Natural killer cell (primary cell): ENCODE results near the gene SPTBN4. TPM values are rescaled to one million over a fixed set of nuclear protein-coding genes. Genes with fewer than 3 reads are reported as not detected.
"Not testable (repeated sequence)": the region's sequence is repeated elsewhere in the genome, so short reads cannot be mapped to it uniquely, and the experiment has no call there.

Experiments
- ATAC-seq, 3 donors: fragments of 150-1000 bp in 2 of 3; fragments of 200-7000 bp in 1 of 3; cut with Tn5 transposase; 1 replicate in 1 of 3; 2 replicates in 2 of 3; pipeline ENCODE4 v1.10.0; 2021; ENCODE audit warnings: mild to moderate bottlenecking in 2 of 3, moderate library complexity in 2 of 3
- DNase-seq, 2 donors: peaks; one replicate each; pipeline versions ENCODE4 v3.0.0 to v3.0.0-alpha.2; 2013 to 2021; ENCODE audit warnings: mixed read lengths in 1 of 2
- H3K27ac ChIP-seq: one replicate; pipeline ENCODE4 v1.5.1; 2013; ENCODE audit warnings: mild to moderate bottlenecking, low read length
- H3K27me3 ChIP-seq: one replicate; pipeline ENCODE4 v1.6.1; 2013; ENCODE audit warnings: low read length; ENCODE audit not compliant: control insufficient read depth, insufficient read depth
- H3K36me3 ChIP-seq: one replicate; pipeline ENCODE4 v1.6.1; 2013; ENCODE audit warnings: low read length; ENCODE audit not compliant: control insufficient read depth, insufficient read depth
- H3K4me1 ChIP-seq: one replicate; pipeline ENCODE4 v1.6.1; 2013; ENCODE audit warnings: low read length; ENCODE audit not compliant: control insufficient read depth, insufficient read depth
- H3K4me3 ChIP-seq: one replicate; pipeline ENCODE4 v1.5.1; 2013; ENCODE audit warnings: low read length
- H3K9me3 ChIP-seq: one replicate; pipeline ENCODE4 v1.6.1; 2013; ENCODE audit warnings: low read length; ENCODE audit not compliant: control insufficient read depth, insufficient read depth
- H3K27ac Mint-ChIP-seq, 2 donors: one replicate each; pipeline ENCODE4 v1.8.0; 2022; ENCODE audit warnings: mild to moderate bottlenecking in 2 of 2, mixed read lengths in 2 of 2, moderate library complexity in 1 of 2
- H3K27me3 Mint-ChIP-seq, 2 donors: one replicate each; pipeline ENCODE4 v1.8.0; 2022; ENCODE audit warnings: low read depth in 2 of 2, mixed read lengths in 2 of 2
- H3K36me3 Mint-ChIP-seq: one replicate; pipeline ENCODE4 v1.8.0; 2022; ENCODE audit warnings: mixed read lengths
- H3K4me1 Mint-ChIP-seq, 2 donors: one replicate each; pipeline ENCODE4 v1.8.0; 2022; ENCODE audit warnings: mixed read lengths in 2 of 2
- H3K4me3 Mint-ChIP-seq: one replicate; pipeline ENCODE4 v1.8.0; 2022; ENCODE audit warnings: mild to moderate bottlenecking, moderate library complexity, mixed read lengths
- H3K9me3 Mint-ChIP-seq, 2 donors: one replicate each; pipeline ENCODE4 v1.8.0; 2022; ENCODE audit warnings: mixed read lengths in 2 of 2
- WGBS: methylation state at CpG from one replicate; pipeline ENCODE4 v1.1.7; 2013; ENCODE audit warnings: missing lambda C conversion rate; ENCODE audit not compliant: insufficient coverage; 5-methylcytosine and 5-hydroxymethylcytosine counted together
- intact Hi-C: fragments of 100-400 bp; cut with micrococcal nuclease; formaldehyde crosslinking; loops from one replicate; pipeline ENCODE4 v1.14.2; 2022
- total RNA-seq, 4 donors: library from RNA; stranded (reverse); fragments of 120-200 nt in 1 of 4; gene quantifications; one replicate each; pipeline versions ENCODE4 v1.2.3 to v1.2.4, GENCODE V29; 2013 to 2022
- TF ChIP-seq, protein P1 (sequence below): fragments of 200-600 bp; IDR thresholded peaks from one replicate; pipeline ENCODE4 v1.8.0; 2022; ENCODE audit warnings: antibody characterized with exemption

Gene SPTBN4
- total RNA-seq, 3 donors from 2014 or later (not counting 1 experiment from before 2014, with no cell fraction given), result 0.16 to 0.63 (median 0.31) TPM

DNA sequence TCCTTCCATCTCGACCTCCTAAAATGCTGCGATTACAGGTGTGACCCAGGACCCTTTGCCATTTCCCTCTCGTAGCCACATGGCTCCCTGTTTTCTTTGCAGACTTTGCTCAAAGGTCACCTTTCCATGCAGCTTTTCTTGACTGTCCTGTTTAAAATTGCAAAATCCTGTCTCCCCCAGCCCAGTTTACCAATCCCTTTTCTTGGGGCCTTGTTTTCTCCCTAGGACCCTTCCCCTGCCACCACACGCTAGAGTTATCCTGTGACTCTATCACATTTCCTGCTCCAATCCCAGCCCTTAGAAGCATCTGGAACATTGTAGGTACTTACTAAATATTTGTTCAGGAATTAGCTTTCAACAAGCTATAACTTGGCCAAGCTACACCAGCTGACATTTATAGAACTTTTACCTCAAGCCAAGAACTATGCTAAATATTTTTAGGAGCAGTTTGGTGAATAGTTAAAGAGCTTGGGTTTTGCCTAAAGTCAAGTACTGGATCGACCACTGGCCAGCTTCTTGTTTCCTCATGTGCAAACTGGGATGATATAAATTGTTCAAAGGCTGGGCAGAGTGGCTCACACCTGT is 13.6 kb upstream of the SPTBN4 start:
- Mint-ChIP-seq H3K4me1 (no peaks in the 10 kb centered on the region), H3K27me3 (no peaks in the 10 kb centered on the region), H3K36me3 (no peaks in the 10 kb centered on the region), H3K4me3 (no peak overlapping the region), H3K27ac (no peak overlapping the region), H3K9me3 (no peaks in the 10 kb centered on the region)
- Histone ChIP-seq H3K27ac (no peak overlapping the region), H3K36me3 (no peaks in the 10 kb centered on the region), H3K4me3 (no peak overlapping the region), H3K9me3 (no peaks in the 10 kb centered on the region), H3K27me3 (no peaks in the 10 kb centered on the region), H3K4me1 (no peaks in the 10 kb centered on the region)
- DNase-seq (no peak), ATAC-seq (no peak)
- TF ChIP-seq, protein P1, sequence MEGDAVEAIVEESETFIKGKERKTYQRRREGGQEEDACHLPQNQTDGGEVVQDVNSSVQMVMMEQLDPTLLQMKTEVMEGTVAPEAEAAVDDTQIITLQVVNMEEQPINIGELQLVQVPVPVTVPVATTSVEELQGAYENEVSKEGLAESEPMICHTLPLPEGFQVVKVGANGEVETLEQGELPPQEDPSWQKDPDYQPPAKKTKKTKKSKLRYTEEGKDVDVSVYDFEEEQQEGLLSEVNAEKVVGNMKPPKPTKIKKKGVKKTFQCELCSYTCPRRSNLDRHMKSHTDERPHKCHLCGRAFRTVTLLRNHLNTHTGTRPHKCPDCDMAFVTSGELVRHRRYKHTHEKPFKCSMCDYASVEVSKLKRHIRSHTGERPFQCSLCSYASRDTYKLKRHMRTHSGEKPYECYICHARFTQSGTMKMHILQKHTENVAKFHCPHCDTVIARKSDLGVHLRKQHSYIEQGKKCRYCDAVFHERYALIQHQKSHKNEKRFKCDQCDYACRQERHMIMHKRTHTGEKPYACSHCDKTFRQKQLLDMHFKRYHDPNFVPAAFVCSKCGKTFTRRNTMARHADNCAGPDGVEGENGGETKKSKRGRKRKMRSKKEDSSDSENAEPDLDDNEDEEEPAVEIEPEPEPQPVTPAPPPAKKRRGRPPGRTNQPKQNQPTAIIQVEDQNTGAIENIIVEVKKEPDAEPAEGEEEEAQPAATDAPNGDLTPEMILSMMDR, result no peak
- WGBS, result 89% methylated on average over 5 of the region's 5 CpGs
- intact Hi-C loops, result no loop called here

DNA sequence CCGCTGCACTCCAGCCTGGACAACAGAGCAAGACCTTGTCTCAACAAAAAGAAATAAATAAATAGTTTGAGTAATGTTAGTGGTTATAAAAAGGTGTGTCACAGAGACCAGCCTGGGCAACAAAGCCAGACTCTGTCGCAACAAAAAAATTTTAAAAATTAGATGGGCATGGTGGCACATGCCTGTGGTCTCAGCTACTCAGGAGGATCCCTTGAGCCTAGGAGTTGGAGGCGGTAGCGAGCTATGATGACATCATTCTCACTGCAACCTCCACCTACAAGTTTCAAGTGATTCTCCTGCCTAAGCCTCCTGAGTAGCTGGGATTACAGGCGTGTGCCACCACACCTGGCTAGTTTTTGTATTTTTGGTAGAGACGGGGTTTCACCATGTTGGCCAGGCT is 12.9 kb upstream of the SPTBN4 start:
- H3K36me3 Mint-ChIP-seq, H3K27me3 ChIP-seq, H3K36me3 ChIP-seq, H3K9me3 ChIP-seq, H3K9me3 Mint-ChIP-seq, H3K4me3 ChIP-seq, intact Hi-C loops, H3K4me3 Mint-ChIP-seq, ATAC-seq, H3K4me1 ChIP-seq, H3K27ac ChIP-seq, H3K27me3 Mint-ChIP-seq, DNase-seq, H3K27ac Mint-ChIP-seq, H3K4me1 Mint-ChIP-seq: not testable (repeated sequence)
- WGBS, result 91% methylated on average over 6 of the region's 6 CpGs

DNA sequence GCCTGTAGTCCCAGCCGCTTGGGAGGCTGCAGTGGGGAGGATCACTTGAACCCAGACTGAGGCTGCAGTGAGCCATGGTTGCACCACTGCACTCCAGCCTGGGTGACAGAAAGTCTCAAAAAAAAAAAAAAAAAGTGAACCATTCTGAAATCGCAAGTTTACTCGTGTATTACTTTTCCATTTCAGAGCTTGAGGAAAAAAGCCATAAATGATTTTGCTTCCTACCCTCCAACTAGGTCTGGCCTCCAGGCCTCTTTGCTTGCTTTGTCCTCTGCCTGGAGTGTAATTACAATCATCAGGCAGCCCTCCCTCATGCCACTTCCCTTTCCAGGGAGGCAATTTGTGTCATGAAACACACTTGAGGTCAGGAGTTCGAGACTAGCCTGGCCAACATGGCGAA is 9.8 kb upstream of the SPTBN4 start:
- Histone ChIP-seq H3K4me1 (peaks cover 5% of the 10 kb centered on the region), H3K4me3 (no peak overlapping the region), H3K27ac (no peak overlapping the region), H3K36me3 (no peaks in the 10 kb centered on the region), H3K9me3 (no peaks in the 10 kb centered on the region), H3K27me3 (no peaks in the 10 kb centered on the region)
- Mint-ChIP-seq H3K4me3 (no peak overlapping the region), H3K36me3 (no peaks in the 10 kb centered on the region), H3K27me3 (no peaks in the 10 kb centered on the region), H3K27ac (no peak overlapping the region), H3K4me1 (no peaks in the 10 kb centered on the region), H3K9me3 (no peaks in the 10 kb centered on the region)
- no peak for ATAC-seq
- no peak for DNase-seq
- TF ChIP-seq, protein P1, result no peak
- WGBS, result 85% methylated on average over 5 of the region's 5 CpGs
- intact Hi-C loops, result no loop called here

DNA sequence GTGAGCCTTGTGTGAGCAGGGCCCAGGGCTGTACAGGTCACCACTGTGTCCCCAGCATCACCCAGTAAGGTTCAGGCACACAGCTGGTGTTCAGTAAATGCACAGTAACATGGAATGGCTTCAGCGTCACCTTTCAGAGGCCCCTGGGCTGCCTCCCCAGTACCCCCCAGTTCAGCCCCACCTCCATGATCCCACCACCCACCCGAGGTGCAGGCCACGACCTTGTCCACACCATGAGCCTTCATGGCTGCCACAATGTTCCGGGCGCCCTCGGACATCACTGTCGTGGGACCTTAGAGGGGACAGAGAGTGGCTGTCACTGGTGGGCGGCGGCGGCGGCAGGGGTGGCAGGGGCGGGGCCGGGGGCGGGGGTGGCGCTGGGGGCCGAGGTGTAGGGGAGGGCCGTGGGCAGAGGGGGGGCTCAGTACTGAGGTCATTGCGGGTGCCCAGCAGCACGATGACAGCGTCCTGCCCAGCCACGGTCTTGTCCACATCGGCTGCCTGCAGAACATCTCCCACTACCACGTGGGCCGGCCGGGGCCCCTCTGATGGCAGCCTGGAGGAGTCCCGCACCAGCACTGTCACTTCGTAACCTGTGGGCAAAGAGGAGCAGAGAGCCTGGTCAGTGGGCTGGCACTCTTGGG is 8.7 kb upstream of the SPTBN4 start:
- 93% methylated on average over 27 of the region's 27 CpGs for WGBS
- no peak overlapping the region for H3K27ac ChIP-seq
- TF ChIP-seq, protein P1, result no peak
- no peak overlapping the region for H3K4me3 ChIP-seq
- H3K36me3 ChIP-seq, result no peaks in the 10 kb centered on the region
- Mint-ChIP-seq H3K27me3 (no peaks in the 10 kb centered on the region), H3K4me1 (no peaks in the 10 kb centered on the region), H3K4me3 (no peak overlapping the region), H3K9me3 (no peaks in the 10 kb centered on the region), H3K27ac (no peak overlapping the region), H3K36me3 (no peaks in the 10 kb centered on the region)
- DNase-seq (no peak), ATAC-seq (no peak)
- intact Hi-C loops, result no loop called here
- peaks cover 5% of the 10 kb centered on the region for H3K4me1 ChIP-seq
- H3K9me3 ChIP-seq, result no peaks in the 10 kb centered on the region
- no peaks in the 10 kb centered on the region for H3K27me3 ChIP-seq
